Memory B cell (primary cell): Measurements from ENCODE around the gene TTC28.

ENCODE experiments used
- ATAC-seq: fragments of 150-1000 bp; cut with Tn5 transposase; 2 replicates; pipeline ENCODE4 v1.10.0; 2021; ENCODE audit warnings: low read depth, mild to moderate bottlenecking, moderate library complexity
- DNase-seq, 2 donors: peaks; one replicate each; pipeline ENCODE4 v3.0.0; 2022; ENCODE audit warnings: low spot score in 2 of 2
- H3K27ac Mint-ChIP-seq: one replicate; pipeline ENCODE4 v1.8.0; 2022; ENCODE audit warnings: mild to moderate bottlenecking, moderate library complexity, mixed read lengths
- H3K27me3 Mint-ChIP-seq: one replicate; pipeline ENCODE4 v1.8.0; 2022; ENCODE audit warnings: mixed read lengths
- H3K36me3 Mint-ChIP-seq: one replicate; pipeline ENCODE4 v1.8.0; 2022; ENCODE audit warnings: mild to moderate bottlenecking, mixed read lengths
- H3K4me1 Mint-ChIP-seq: one replicate; pipeline ENCODE4 v1.8.0; 2022; ENCODE audit warnings: mixed read lengths
- H3K4me3 Mint-ChIP-seq: one replicate; pipeline ENCODE4 v1.8.0; 2022; ENCODE audit warnings: mild to moderate bottlenecking, moderate library complexity, mixed read lengths
- H3K9me3 Mint-ChIP-seq: one replicate; pipeline ENCODE4 v1.8.0; 2022; ENCODE audit warnings: mixed read lengths

TTC28 gene

GRCh38 chr22:28132466-28132865 is 547.2 kb downstream of the TTC28 start:
- no peak overlapping the region for H3K27ac Mint-ChIP-seq
- H3K27me3 Mint-ChIP-seq = peaks cover 5% of the 10 kb centered on the region
- no peaks in the 10 kb centered on the region for H3K36me3 Mint-ChIP-seq
- H3K4me3 Mint-ChIP-seq = no peak overlapping the region
- H3K4me1 Mint-ChIP-seq = no peaks in the 10 kb centered on the region
- no peaks in the 10 kb centered on the region for H3K9me3 Mint-ChIP-seq
- DNase-seq (no peak), ATAC-seq (no peak)

GRCh38 chr22:28129319-28129962 is 550.2 kb downstream of the TTC28 start:
- H3K27ac Mint-ChIP-seq = no peak overlapping the region
- no peak for ATAC-seq
- H3K4me1 Mint-ChIP-seq = no peaks in the 10 kb centered on the region
- H3K4me3 Mint-ChIP-seq = no peak overlapping the region
- H3K9me3 Mint-ChIP-seq = no peaks in the 10 kb centered on the region
- H3K27me3 Mint-ChIP-seq = peaks cover 4% of the 10 kb centered on the region
- no peak for DNase-seq
- no peaks in the 10 kb centered on the region for H3K36me3 Mint-ChIP-seq

- no peaks in the 10 kb centered on the region for H3K36me3 Mint-ChIP-seq
- H3K9me3 Mint-ChIP-seq = peaks cover 3% of the 10 kb centered on the region
- H3K27me3 Mint-ChIP-seq = peaks cover 6% of the 10 kb centered on the region
- ATAC-seq (no peak), DNase-seq (no peak)
- no peak overlapping the region for H3K4me3 Mint-ChIP-seq
- no peak overlapping the region for H3K27ac Mint-ChIP-seq
- no peaks in the 10 kb centered on the region for H3K4me1 Mint-ChIP-seq
These were observed 550.8 kb downstream of the TTC28 start for GRCh38 chr22:28128827-28129226.

GRCh38 chr22:28125799-28126198 is 553.8 kb downstream of the TTC28 start:
- peaks cover 3% of the 10 kb centered on the region for H3K27me3 Mint-ChIP-seq
- DNase-seq (no peak), ATAC-seq (no peak)
- H3K4me1 Mint-ChIP-seq = no peaks in the 10 kb centered on the region
- no peak overlapping the region for H3K27ac Mint-ChIP-seq
- H3K9me3 Mint-ChIP-seq = peaks cover 3% of the 10 kb centered on the region
- H3K4me3 Mint-ChIP-seq = no peak overlapping the region
- H3K36me3 Mint-ChIP-seq = no peaks in the 10 kb centered on the region

- Mint-ChIP-seq H3K9me3 (peaks cover 3% of the 10 kb centered on the region), H3K27me3 (peaks cover 3% of the 10 kb centered on the region), H3K27ac (no peak overlapping the region), H3K4me3 (no peak overlapping the region), H3K4me1 (no peaks in the 10 kb centered on the region), H3K36me3 (no peaks in the 10 kb centered on the region)
- DNase-seq = no peak
- no peak for ATAC-seq
These were observed 555.5 kb downstream of the TTC28 start for GRCh38 chr22:28123989-28124766.

- no peak overlapping the region for H3K4me3 Mint-ChIP-seq
These were observed 558.7 kb downstream of the TTC28 start for GRCh38 chr22:28120691-28121592.

GRCh38 chr22:28118957-28119631 is 560.5 kb downstream of the TTC28 start:
- H3K27me3 Mint-ChIP-seq = peaks cover 6% of the 10 kb centered on the region
- H3K4me1 Mint-ChIP-seq = no peaks in the 10 kb centered on the region
- no peak for ATAC-seq

More at GRCh38 chr22:28120691-28121592, 558.7 kb downstream of the TTC28 start:
- Mint-ChIP-seq H3K4me1 (no peaks in the 10 kb centered on the region), H3K36me3 (no peaks in the 10 kb centered on the region), H3K27me3 (peaks cover 7% of the 10 kb centered on the region), H3K27ac (no peak overlapping the region), H3K9me3 (peaks cover 3% of the 10 kb centered on the region)
- no peak for ATAC-seq
- DNase-seq = no peak

GRCh38 chr22:28116219-28116673 is 563.4 kb downstream of the TTC28 start:
- H3K9me3 Mint-ChIP-seq = no peaks in the 10 kb centered on the region

More at GRCh38 chr22:28118957-28119631, 560.5 kb downstream of the TTC28 start:
- H3K9me3 Mint-ChIP-seq = peaks cover 2% of the 10 kb centered on the region
- no peak for DNase-seq
- H3K27ac Mint-ChIP-seq = no peak overlapping the region
- no peak overlapping the region for H3K4me3 Mint-ChIP-seq
- H3K36me3 Mint-ChIP-seq = no peaks in the 10 kb centered on the region

GRCh38 chr22:28115426-28115825 is 564.2 kb downstream of the TTC28 start:
- Mint-ChIP-seq H3K4me1 (no peaks in the 10 kb centered on the region), H3K9me3 (no peaks in the 10 kb centered on the region), H3K36me3 (no peaks in the 10 kb centered on the region), H3K27ac (no peak overlapping the region), H3K4me3 (no peak overlapping the region), H3K27me3 (peaks cover 3% of the 10 kb centered on the region)
- ATAC-seq = no peak
- DNase-seq = no peak

More at GRCh38 chr22:28116219-28116673, 563.4 kb downstream of the TTC28 start:
- DNase-seq (no peak), ATAC-seq (no peak)
- Mint-ChIP-seq H3K36me3 (no peaks in the 10 kb centered on the region), H3K4me1 (no peaks in the 10 kb centered on the region), H3K27me3 (peaks cover 3% of the 10 kb centered on the region), H3K27ac (no peak overlapping the region), H3K4me3 (no peak overlapping the region)

GRCh38 chr22:28112548-28113043 is 567.0 kb downstream of the TTC28 start:
- peaks cover 3% of the 10 kb centered on the region for H3K27me3 Mint-ChIP-seq
- no peak for DNase-seq
- H3K36me3 Mint-ChIP-seq = no peaks in the 10 kb centered on the region
- no peaks in the 10 kb centered on the region for H3K9me3 Mint-ChIP-seq
- no peak overlapping the region for H3K4me3 Mint-ChIP-seq
- no peaks in the 10 kb centered on the region for H3K4me1 Mint-ChIP-seq
- ATAC-seq = no peak
- no peak overlapping the region for H3K27ac Mint-ChIP-seq

- Mint-ChIP-seq H3K27ac (no peak overlapping the region), H3K4me1 (no peaks in the 10 kb centered on the region), H3K4me3 (no peak overlapping the region), H3K27me3 (peaks cover 3% of the 10 kb centered on the region), H3K9me3 (no peaks in the 10 kb centered on the region), H3K36me3 (no peaks in the 10 kb centered on the region)
- DNase-seq (no peak), ATAC-seq (no peak)
These were observed 567.5 kb downstream of the TTC28 start for GRCh38 chr22:28112190-28112544.

- Mint-ChIP-seq H3K36me3 (no peaks in the 10 kb centered on the region), H3K9me3 (no peaks in the 10 kb centered on the region), H3K27ac (no peak overlapping the region), H3K27me3 (no peaks in the 10 kb centered on the region), H3K4me3 (no peak overlapping the region), H3K4me1 (no peaks in the 10 kb centered on the region)
- DNase-seq (no peak), ATAC-seq (no peak)
These were observed 568.0 kb downstream of the TTC28 start for GRCh38 chr22:28111501-28112189.

GRCh38 chr22:28108851-28109250 is 570.8 kb downstream of the TTC28 start:
- no peak overlapping the region for H3K27ac Mint-ChIP-seq
- H3K4me1 Mint-ChIP-seq = no peaks in the 10 kb centered on the region
- H3K36me3 Mint-ChIP-seq = no peaks in the 10 kb centered on the region
- H3K9me3 Mint-ChIP-seq = no peaks in the 10 kb centered on the region
- no peak overlapping the region for H3K4me3 Mint-ChIP-seq
- H3K27me3 Mint-ChIP-seq = no peaks in the 10 kb centered on the region
- ATAC-seq = no peak
- no peak for DNase-seq
